GM12874 (cell line): Measurements from ENCODE around the gene FER.

ENCODE experiments used
- CTCF ChIP-seq: IDR thresholded peaks from 2 replicates; pipeline ENCODE4 v1.5.1; 2011; ENCODE audit warnings: low read depth, mild to moderate bottlenecking, control low read depth, low read length, moderate library complexity; ENCODE audit not compliant: insufficient read depth

The FER gene

GRCh38 chr5:108720391-108720790 lies 27.3 kb upstream of the FER start:
- no peak for TF ChIP-seq CTCF

- no peak for TF ChIP-seq CTCF
These were observed 21.1 kb upstream of the FER start for GRCh38 chr5:108726446-108727235.

GRCh38 chr5:108727236-108727650 lies 20.5 kb upstream of the FER start:
- no peak for TF ChIP-seq CTCF

- no peak for TF ChIP-seq CTCF
These were observed 19.8 kb upstream of the FER start for GRCh38 chr5:108727651-108728565.

- TF ChIP-seq CTCF: no peak
These were observed 19.0 kb upstream of the FER start for GRCh38 chr5:108728566-108729241.

- TF ChIP-seq CTCF: no peak
These were observed 18.5 kb upstream of the FER start for GRCh38 chr5:108729242-108729615.

GRCh38 chr5:108730617-108731340 lies 16.9 kb upstream of the FER start:
- no peak for TF ChIP-seq CTCF
